A549 (cell line): ENCODE results near the gene KRTAP5-2. TPM values are rescaled to one million over a fixed set of nuclear protein-coding genes. Genes with fewer than 3 reads are reported as not detected.
"Not testable (repeated sequence)": the region's sequence is repeated elsewhere in the genome, so short reads cannot be mapped to it uniquely, and the experiment has no call there.

Experiments
- ATAC-seq, 2 experiments: fragments of 200-7000 bp in 1 of 2; fragments of >200 bp in 1 of 2; cut with Nextera tagmentation in 1 of 2; cut with Tn5 transposase in 1 of 2; 3 replicates each; pipeline versions ENCODE4 v1.8.0 to v1.9.1; 2018 to 2020; ENCODE audit warnings: mild to moderate bottlenecking in 1 of 2, moderate library complexity in 1 of 2
- CTCF ChIA-PET: fragments of 300-600 bp; sonication (Branson Sonifier 250); formaldehyde crosslinking; extraction: SDS; loops from one replicate; lab custom pipeline; 2021; ENCODE audit warnings: antibody characterized with exemption, inconsistent platforms; lab: Yijun Ruan, JAX
- POLR2A ChIA-PET: fragments of 350-600 bp; formaldehyde crosslinking; extraction: SDS; loops from one replicate; lab custom pipeline; 2021; ENCODE audit warnings: antibody characterized with exemption, inconsistent platforms; lab: Yijun Ruan, JAX
- DNase-seq, 2 experiments: peaks; one replicate each; pipeline versions ENCODE4 v3.0.0 to v3.0.0-alpha.2; 2011 to 2016; ENCODE audit warnings: low read depth in 1 of 2, low spot score in 1 of 2
- FAIRE-seq: peaks from 2 replicates; lab custom pipeline; 2011; peaks lifted over from hg19 to GRCh38; lab: Jason Lieb, UNC
- H3K27ac ChIP-seq, 2 experiments: fragments of >200 bp; sonication (Bioruptor Twin); formaldehyde crosslinking; 3 replicates each; pipeline ENCODE4 v1.5.1; 2016 to 2017
- H3K4me1 ChIP-seq: fragments of >200 bp; sonication (Bioruptor Twin); formaldehyde crosslinking; 3 replicates; pipeline ENCODE4 v1.6.1; 2016
- H3K4me2 ChIP-seq: fragments of >200 bp; sonication (Bioruptor Twin); formaldehyde crosslinking; 3 replicates; pipeline ENCODE4 v1.6.1; 2016
- H3K4me3 ChIP-seq: fragments of >200 bp; sonication (Bioruptor Twin); formaldehyde crosslinking; 3 replicates; pipeline ENCODE4 v1.5.1; 2016
- H3K9me3 ChIP-seq: fragments of >200 bp; sonication (Bioruptor Twin); formaldehyde crosslinking; 3 replicates; pipeline ENCODE4 v1.6.1; 2016
- CHD4 ChIP-seq: fragments of 200-600 bp; sonication (generic); IDR thresholded peaks from 2 replicates; pipeline ENCODE4 v1.6.1; 2016; ENCODE audit warnings: antibody characterized with exemption, mild to moderate bottlenecking, borderline replicate concordance
- JUNB ChIP-seq: fragments of >200 bp; sonication (Bioruptor Twin); formaldehyde crosslinking; IDR thresholded peaks from 2 replicates; pipeline ENCODE4 v1.6.1; 2016
- NFE2L2 ChIP-seq: fragments of 150-350 bp; conservative IDR thresholded peaks from 2 replicates; pipeline ENCODE4 v1.6.1; 2014; ENCODE audit warnings: low read length
- PHF8 ChIP-seq: fragments of 200-600 bp; sonication (generic); IDR thresholded peaks from 2 replicates; pipeline ENCODE4 v1.6.1; 2016; ENCODE audit warnings: low read depth, mild to moderate bottlenecking, antibody characterized with exemption, moderate library complexity, borderline replicate concordance
- RARB ChIP-seq: fragments of 250-450 bp; sonication (Bioruptor Pico); IDR thresholded peaks from 2 replicates; pipeline ENCODE4 v1.8.0; 2021; ENCODE audit warnings: mild to moderate bottlenecking, moderate library complexity
- RFX5 ChIP-seq: fragments of 450-650 bp; IDR thresholded peaks from 2 replicates; pipeline ENCODE4 v1.7.1; 2014; ENCODE audit warnings: antibody characterized with exemption, mild to moderate bottlenecking, moderate library complexity
- RNF2 ChIP-seq: fragments of 200-600 bp; sonication (generic); IDR thresholded peaks from 2 replicates; pipeline ENCODE4 v1.6.1; 2016; ENCODE audit warnings: low read depth, mild to moderate bottlenecking, antibody characterized with exemption, moderate library complexity, borderline replicate concordance
- SREBF2 ChIP-seq: fragments of 450-650 bp; IDR thresholded peaks from 2 replicates; pipeline ENCODE4 v1.6.1; 2014; ENCODE audit warnings: mild to moderate bottlenecking, moderate library complexity
- TFCP2L1 ChIP-seq: fragments of 250-450 bp; sonication (Bioruptor Pico); IDR thresholded peaks from 2 replicates; pipeline ENCODE4 v1.5.0; 2021; ENCODE audit warnings: mild to moderate bottlenecking
- ZC3H11A ChIP-seq: fragments of 450-650 bp; IDR thresholded peaks from 2 replicates; pipeline ENCODE4 v1.6.1; 2014; ENCODE audit warnings: antibody characterized with exemption, mild to moderate bottlenecking
- WGBS: methylation state at CpG from one replicate; pipeline ENCODE4 v1.1.6; 2017; ENCODE audit errors: missing lambda C conversion rate; 5-methylcytosine and 5-hydroxymethylcytosine counted together
- polyA plus RNA-seq, 4 experiments: library from polyadenylated mRNA; depleted of rRNA in 3 of 4; stranded (reverse); fragments of >200 nt; fragmentation: RNase III in 1 of 4; extraction: RNeasy Plus Mini Kit Qiagen cat#74134 plus additional on column Dnase treatment in 1 of 4; gene quantifications; 2 replicates in 3 of 4; 3 replicates in 1 of 4; pipeline ENCODE4 v1.2.3, GENCODE V29; 2011 to 2017
- TF ChIP-seq, protein P1 (sequence below): fragments of >200 bp; sonication (Bioruptor Twin); formaldehyde crosslinking; IDR thresholded peaks from 2 replicates; pipeline ENCODE4 v1.6.1; 2016
- TF ChIP-seq, protein P2 (sequence below): fragments of 450-650 bp; IDR thresholded peaks from 2 replicates; pipeline ENCODE4 v1.6.1; 2014; ENCODE audit warnings: antibody characterized with exemption
- TF ChIP-seq, protein P3 (sequence below): IDR thresholded peaks from 2 replicates; pipeline ENCODE4 v1.6.1; 2012
- TF ChIP-seq, protein P4 (sequence below): fragments of 200-600 bp; sonication (generic); IDR thresholded peaks from 2 replicates; pipeline ENCODE4 v1.6.1; 2016; ENCODE audit warnings: antibody characterized with exemption, mild to moderate bottlenecking, moderate library complexity
- TF ChIP-seq, protein P5 (sequence below): fragments of 150-350 bp; IDR thresholded peaks from 2 replicates; pipeline ENCODE4 v1.6.1; 2014; ENCODE audit warnings: low read depth, mild to moderate bottlenecking, low read length

KRTAP5-2 gene
- polyA plus RNA-seq, 2 of the 4 experiments (the other 2 are of a cell fraction), result not detected

DNA sequence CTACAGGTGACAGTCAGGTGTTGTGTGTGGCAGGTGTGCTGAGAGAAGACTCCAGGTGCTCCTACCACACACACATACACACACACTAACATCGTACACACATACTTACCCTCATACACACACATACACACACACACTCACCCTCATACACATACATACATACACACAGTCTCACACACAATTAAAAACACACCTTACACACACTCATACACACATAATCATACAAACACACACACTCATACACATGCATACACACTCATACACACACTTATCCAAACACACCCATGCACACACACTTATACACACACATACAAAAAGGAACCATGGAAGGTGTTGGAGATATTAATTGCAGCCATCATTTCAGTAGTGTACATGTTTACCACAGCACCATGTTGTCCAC is 5.5 kb upstream of the KRTAP5-2 start:
- Histone ChIP-seq H3K4me3 (no peak overlapping the region), H3K27ac (no peak overlapping the region), H3K4me2 (no peak overlapping the region), H3K9me3 (no peaks in the 10 kb centered on the region), H3K4me1 (no peaks in the 10 kb centered on the region)
- ATAC-seq, result no peak
- peak; percentile 68 for FAIRE-seq
- ChIA-PET CTCF (no interaction called here), POLR2A (no interaction called here)
- DNase-seq, result no peak
- WGBS, result 43% methylated on average over 1 of the region's 1 CpG
- TF ChIP-seq, protein P1, sequence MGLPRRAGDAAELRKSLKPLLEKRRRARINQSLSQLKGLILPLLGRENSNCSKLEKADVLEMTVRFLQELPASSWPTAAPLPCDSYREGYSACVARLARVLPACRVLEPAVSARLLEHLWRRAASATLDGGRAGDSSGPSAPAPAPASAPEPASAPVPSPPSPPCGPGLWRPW, result no peak
- TF ChIP-seq, protein P2, sequence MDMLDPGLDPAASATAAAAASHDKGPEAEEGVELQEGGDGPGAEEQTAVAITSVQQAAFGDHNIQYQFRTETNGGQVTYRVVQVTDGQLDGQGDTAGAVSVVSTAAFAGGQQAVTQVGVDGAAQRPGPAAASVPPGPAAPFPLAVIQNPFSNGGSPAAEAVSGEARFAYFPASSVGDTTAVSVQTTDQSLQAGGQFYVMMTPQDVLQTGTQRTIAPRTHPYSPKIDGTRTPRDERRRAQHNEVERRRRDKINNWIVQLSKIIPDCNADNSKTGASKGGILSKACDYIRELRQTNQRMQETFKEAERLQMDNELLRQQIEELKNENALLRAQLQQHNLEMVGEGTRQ, result no peak
- TF ChIP-seq CHD4 (no peak), SREBF2 (no peak), RARB (CRISPR knock-in tag) (no peak), NFE2L2 (no peak)

DNA sequence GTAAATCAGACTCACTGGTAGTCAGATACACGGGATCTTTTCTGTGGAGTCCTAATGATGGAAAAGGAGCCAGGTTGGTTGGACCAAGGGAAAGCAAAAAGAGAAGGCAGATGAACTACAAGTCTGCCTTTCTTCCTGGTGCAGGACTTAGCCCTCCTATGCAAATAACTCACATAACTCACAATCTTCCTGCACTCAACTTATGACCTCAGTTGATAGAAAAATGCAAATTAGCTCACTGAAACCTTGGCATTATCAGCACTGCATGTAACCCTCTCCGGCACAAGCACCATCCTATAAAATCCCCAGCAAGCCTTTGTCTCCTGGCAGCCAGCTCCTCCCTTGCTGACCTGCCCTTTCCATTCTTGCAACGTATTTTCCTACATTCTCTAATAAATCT is 3.6 kb upstream of the KRTAP5-2 start:
- 24% methylated on average over 3 of the region's 3 CpGs for WGBS
- FAIRE-seq, H3K9me3 ChIP-seq, H3K4me1 ChIP-seq, H3K27ac ChIP-seq, CTCF ChIA-PET, DNase-seq, H3K4me2 ChIP-seq, H3K4me3 ChIP-seq, ATAC-seq, POLR2A ChIA-PET: not testable (repeated sequence)

DNA sequence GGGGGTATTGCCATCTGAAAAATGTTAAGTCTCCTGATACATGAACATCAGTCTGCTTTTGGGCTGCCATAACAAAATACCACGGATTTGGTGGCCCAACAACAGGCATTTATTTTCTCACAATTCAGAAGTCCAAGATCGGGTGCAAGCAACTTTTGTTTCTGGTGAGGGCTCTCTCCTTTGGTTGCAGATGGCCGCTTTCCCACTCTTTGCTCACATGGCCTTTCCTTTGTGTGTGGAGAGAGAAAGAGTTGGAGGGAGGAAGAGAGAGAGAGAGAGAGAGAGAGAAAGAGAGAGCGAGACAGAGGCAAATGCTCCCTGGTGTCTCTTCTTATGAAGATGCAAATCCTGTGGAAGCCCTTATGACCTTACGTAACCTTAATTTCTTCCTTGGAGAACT is 2.5 kb upstream of the KRTAP5-2 start:
- H3K4me1 ChIP-seq, result no peaks in the 10 kb centered on the region
- no peak for FAIRE-seq
- H3K4me2 ChIP-seq, result no peak overlapping the region
- DNase-seq, result no peak
- H3K27ac ChIP-seq, result no peak overlapping the region
- ChIA-PET POLR2A (no interaction called here), CTCF (interaction anchor here (0.6 to 0.7 kb wide), 2 partner anchors 184 to 559 kb away, joined by 3 to 8 read pairs; no protein-coding TSS in a partner anchor)
- TF ChIP-seq TFCP2L1 (CRISPR knock-in tag) (no peak), PHF8 (no peak), ZC3H11A (no peak), RARB (CRISPR knock-in tag) (no peak), RNF2 (no peak), JUNB (no peak), RFX5 (no peak)
- TF ChIP-seq, protein P3, sequence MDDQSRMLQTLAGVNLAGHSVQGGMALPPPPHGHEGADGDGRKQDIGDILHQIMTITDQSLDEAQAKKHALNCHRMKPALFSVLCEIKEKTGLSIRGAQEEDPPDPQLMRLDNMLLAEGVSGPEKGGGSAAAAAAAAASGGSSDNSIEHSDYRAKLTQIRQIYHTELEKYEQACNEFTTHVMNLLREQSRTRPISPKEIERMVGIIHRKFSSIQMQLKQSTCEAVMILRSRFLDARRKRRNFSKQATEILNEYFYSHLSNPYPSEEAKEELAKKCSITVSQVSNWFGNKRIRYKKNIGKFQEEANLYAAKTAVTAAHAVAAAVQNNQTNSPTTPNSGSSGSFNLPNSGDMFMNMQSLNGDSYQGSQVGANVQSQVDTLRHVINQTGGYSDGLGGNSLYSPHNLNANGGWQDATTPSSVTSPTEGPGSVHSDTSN, result no peak
- TF ChIP-seq, protein P4, sequence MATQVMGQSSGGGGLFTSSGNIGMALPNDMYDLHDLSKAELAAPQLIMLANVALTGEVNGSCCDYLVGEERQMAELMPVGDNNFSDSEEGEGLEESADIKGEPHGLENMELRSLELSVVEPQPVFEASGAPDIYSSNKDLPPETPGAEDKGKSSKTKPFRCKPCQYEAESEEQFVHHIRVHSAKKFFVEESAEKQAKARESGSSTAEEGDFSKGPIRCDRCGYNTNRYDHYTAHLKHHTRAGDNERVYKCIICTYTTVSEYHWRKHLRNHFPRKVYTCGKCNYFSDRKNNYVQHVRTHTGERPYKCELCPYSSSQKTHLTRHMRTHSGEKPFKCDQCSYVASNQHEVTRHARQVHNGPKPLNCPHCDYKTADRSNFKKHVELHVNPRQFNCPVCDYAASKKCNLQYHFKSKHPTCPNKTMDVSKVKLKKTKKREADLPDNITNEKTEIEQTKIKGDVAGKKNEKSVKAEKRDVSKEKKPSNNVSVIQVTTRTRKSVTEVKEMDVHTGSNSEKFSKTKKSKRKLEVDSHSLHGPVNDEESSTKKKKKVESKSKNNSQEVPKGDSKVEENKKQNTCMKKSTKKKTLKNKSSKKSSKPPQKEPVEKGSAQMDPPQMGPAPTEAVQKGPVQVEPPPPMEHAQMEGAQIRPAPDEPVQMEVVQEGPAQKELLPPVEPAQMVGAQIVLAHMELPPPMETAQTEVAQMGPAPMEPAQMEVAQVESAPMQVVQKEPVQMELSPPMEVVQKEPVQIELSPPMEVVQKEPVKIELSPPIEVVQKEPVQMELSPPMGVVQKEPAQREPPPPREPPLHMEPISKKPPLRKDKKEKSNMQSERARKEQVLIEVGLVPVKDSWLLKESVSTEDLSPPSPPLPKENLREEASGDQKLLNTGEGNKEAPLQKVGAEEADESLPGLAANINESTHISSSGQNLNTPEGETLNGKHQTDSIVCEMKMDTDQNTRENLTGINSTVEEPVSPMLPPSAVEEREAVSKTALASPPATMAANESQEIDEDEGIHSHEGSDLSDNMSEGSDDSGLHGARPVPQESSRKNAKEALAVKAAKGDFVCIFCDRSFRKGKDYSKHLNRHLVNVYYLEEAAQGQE, result no peak
- TF ChIP-seq, protein P1, result no peak
- TF ChIP-seq, protein P5, sequence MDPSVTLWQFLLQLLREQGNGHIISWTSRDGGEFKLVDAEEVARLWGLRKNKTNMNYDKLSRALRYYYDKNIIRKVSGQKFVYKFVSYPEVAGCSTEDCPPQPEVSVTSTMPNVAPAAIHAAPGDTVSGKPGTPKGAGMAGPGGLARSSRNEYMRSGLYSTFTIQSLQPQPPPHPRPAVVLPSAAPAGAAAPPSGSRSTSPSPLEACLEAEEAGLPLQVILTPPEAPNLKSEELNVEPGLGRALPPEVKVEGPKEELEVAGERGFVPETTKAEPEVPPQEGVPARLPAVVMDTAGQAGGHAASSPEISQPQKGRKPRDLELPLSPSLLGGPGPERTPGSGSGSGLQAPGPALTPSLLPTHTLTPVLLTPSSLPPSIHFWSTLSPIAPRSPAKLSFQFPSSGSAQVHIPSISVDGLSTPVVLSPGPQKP, result no peak
- no peak for ATAC-seq
- 29% methylated on average over 5 of the region's 5 CpGs for WGBS
- no peaks in the 10 kb centered on the region for H3K9me3 ChIP-seq
- H3K4me3 ChIP-seq, result no peak overlapping the region
